GM12878 (cell line): Measurements from ENCODE around the gene CPS1. TPM values are rescaled to one million over a fixed set of nuclear protein-coding genes. Genes with fewer than 3 reads are reported as not detected.

Experiments
- ATAC-seq: fragments of 200-7000 bp; cut with Tn5 transposase; 3 replicates; pipeline ENCODE4 v1.9.1; 2020; ENCODE audit warnings: mild to moderate bottlenecking, moderate library complexity
- BruUV-seq: library from RNA; stranded (reverse); fragments of 400-500 nt; replicated peaks from 2 replicates; lab custom pipeline; 2021; lab: Mats Ljungman, UMichigan
- CTCF ChIA-PET: fragments of 300-600 bp; sonication (Branson Sonifier 250); formaldehyde crosslinking; extraction: SDS; loops from one replicate; lab custom pipeline; 2021; ENCODE audit warnings: inconsistent platforms; lab: Yijun Ruan, JAX
- POLR2A ChIA-PET: fragments of 350-600 bp; formaldehyde crosslinking; extraction: SDS; loops from one replicate; lab custom pipeline; 2021; ENCODE audit warnings: inconsistent platforms; lab: Charles Lee
- RAD21 ChIA-PET: fragments of 300-600 bp; sonication (Branson Sonifier 250); formaldehyde crosslinking; loops from one replicate; lab custom pipeline; 2023; ENCODE audit warnings: antibody characterized with exemption; ENCODE audit not compliant: unreplicated experiment; lab: Charles Lee
- SMC1A ChIA-PET: fragments of 300-600 bp; sonication (Branson Sonifier 250); formaldehyde crosslinking; loops from one replicate; lab custom pipeline; 2023; ENCODE audit not compliant: unreplicated experiment, uncharacterized antibody; lab: Charles Lee
- DNase-seq: peaks from one replicate; pipeline ENCODE4 v3.0.0-alpha.2; 2011; ENCODE audit warnings: low read depth, low spot score
- FAIRE-seq: peaks from 3 replicates; lab custom pipeline; 2011; peaks lifted over from hg19 to GRCh38; lab: Jason Lieb, UNC
- H2AFZ ChIP-seq: 2 replicates; pipeline ENCODE4 v1.6.0; 2011; ENCODE audit warnings: low read depth, low read length, control low read depth; ENCODE audit not compliant: control insufficient read depth
- H3K27ac ChIP-seq: 2 replicates; pipeline ENCODE4 v1.5.1; 2011; ENCODE audit warnings: control low read depth; ENCODE audit not compliant: control insufficient read depth, insufficient read depth
- H3K27me3 ChIP-seq, 2 experiments: replicated peaks in 1 of 2; 2 replicates each; pipeline versions ENCODE4 v1.6.0 to v1.6.1; 2011; ENCODE audit warnings: low read length in 1 of 2; ENCODE audit not compliant: control insufficient read depth in 2 of 2, insufficient read depth in 2 of 2
- H3K36me3 ChIP-seq, 2 experiments: 2 replicates each; pipeline ENCODE4 v1.5.1; 2011; ENCODE audit warnings: low read length in 1 of 2; ENCODE audit not compliant: control insufficient read depth in 2 of 2, insufficient read depth in 2 of 2
- H3K4me1 ChIP-seq: 2 replicates; pipeline ENCODE4 v1.6.1; 2011; ENCODE audit warnings: mild to moderate bottlenecking, low read length, moderate library complexity, mixed read lengths; ENCODE audit not compliant: control insufficient read depth, insufficient read depth
- H3K4me2 ChIP-seq: 2 replicates; pipeline ENCODE4 v1.6.0; 2011; ENCODE audit warnings: control low read depth; ENCODE audit not compliant: control insufficient read depth, insufficient read depth
- H3K4me3 ChIP-seq: fragments of 200-600 bp; sonication (generic); 2 replicates; pipeline ENCODE4 v1.5.1; 2016
- H3K79me2 ChIP-seq: 2 replicates; pipeline ENCODE4 v1.6.0; 2011; ENCODE audit warnings: low read length; ENCODE audit not compliant: control insufficient read depth, insufficient read depth
- H3K9ac ChIP-seq: 2 replicates; pipeline ENCODE4 v1.8.0; 2011; ENCODE audit warnings: low read length, control low read depth, mixed read lengths; ENCODE audit not compliant: control insufficient read depth, insufficient read depth
- H3K9me3 ChIP-seq: replicated peaks from 3 replicates; pipeline ENCODE4 v1.5.1; 2011; ENCODE audit warnings: mild to moderate bottlenecking, low read length; ENCODE audit not compliant: control insufficient read depth, insufficient read depth
- H4K20me1 ChIP-seq: 2 replicates; pipeline ENCODE4 v1.6.0; 2011; ENCODE audit not compliant: control insufficient read depth, insufficient read depth
- CREM ChIP-seq: IDR thresholded peaks from 2 replicates; pipeline ENCODE4 v1.6.1; 2014; ENCODE audit warnings: antibody characterized with exemption, low read depth
- JUNB ChIP-seq: IDR thresholded peaks from 2 replicates; pipeline ENCODE4 v1.6.1; 2016; ENCODE audit warnings: antibody characterized with exemption, mild to moderate bottlenecking
- MTA2 ChIP-seq: fragments of 450-650 bp; IDR thresholded peaks from 2 replicates; pipeline ENCODE4 v1.6.1; 2016; ENCODE audit warnings: low read depth, mild to moderate bottlenecking, moderate library complexity
- NBN ChIP-seq: fragments of 450-650 bp; IDR thresholded peaks from 2 replicates; pipeline ENCODE4 v1.6.1; 2016
- NFXL1 ChIP-seq: fragments of 450-650 bp; IDR thresholded peaks from 2 replicates; pipeline ENCODE4 v1.6.1; 2017; ENCODE audit warnings: antibody characterized with exemption, mild to moderate bottlenecking, borderline replicate concordance
- TBL1XR1 ChIP-seq: IDR thresholded peaks from 2 replicates; pipeline ENCODE4 v1.6.1; 2012; ENCODE audit warnings: low read depth, low read length, improper control_type of control experiment
- TCF12 ChIP-seq: IDR thresholded peaks from 2 replicates; pipeline ENCODE4 v1.6.1; 2011; ENCODE audit warnings: low read depth, mild to moderate bottlenecking, low read length
- WRNIP1 ChIP-seq: IDR thresholded peaks from 2 replicates; pipeline ENCODE4 v1.6.1; 2011; ENCODE audit warnings: low read depth, low read length, improper control_type of control experiment, borderline replicate concordance
- YBX1 ChIP-seq: fragments of 450-650 bp; IDR thresholded peaks from 2 replicates; pipeline ENCODE4 v1.6.1; 2016; ENCODE audit warnings: antibody characterized with exemption
- ZNF217 ChIP-seq: fragments of 450-650 bp; IDR thresholded peaks from 2 replicates; pipeline ENCODE4 v1.6.1; 2017; ENCODE audit warnings: antibody characterized with exemption, mild to moderate bottlenecking
- WGBS: methylation state at CpG from one replicate; pipeline ENCODE4 v1.1.6; 2016; ENCODE audit warnings: low lambda C conversion rate; ENCODE audit not compliant: insufficient replicate concordance, insufficient coverage; ENCODE audit errors: missing lambda C conversion rate; 5-methylcytosine and 5-hydroxymethylcytosine counted together
- in situ Hi-C: fragments of 300-500 bp; cut with MboI; formaldehyde crosslinking; loops from 9 replicates; pipeline ENCODE4 v1.14.3; 2018; ENCODE audit warnings: mixed read lengths
- intact Hi-C: fragments of 100-400 bp; cut with micrococcal nuclease; formaldehyde crosslinking; loops from one replicate; pipeline ENCODE4 v1.14.2; 2022; ENCODE audit not compliant: unreplicated experiment
- polyA plus RNA-seq, 11 experiments: library from polyadenylated mRNA; depleted of rRNA in 4 of 11; unstranded in 6 of 11; stranded (reverse) in 5 of 11; fragments of >200 nt; fragmentation: Nextera tagmentation in 4 of 11; fragmentation: Illumina TruSeq in 1 of 11; extraction: Ambion mirVana in 4 of 11; extraction: Trizol in 1 of 11; gene quantifications; 1 replicate in 1 of 11; 2 replicates in 10 of 11; pipeline versions ENCODE4 v1.2.1 to v1.2.3, GENCODE V29; 2011 to 2016; ENCODE audit warnings: inconsistent platforms in 2 of 11, missing spikeins in 2 of 11, low read depth in 1 of 11
- total RNA-seq, 4 experiments: library from RNA; depleted of rRNA in 3 of 4; stranded (reverse); fragments of >200 nt in 3 of 4; fragmentation: Illumina TruSeq in 1 of 4; extraction: Trizol in 1 of 4; gene quantifications; 2 replicates each; pipeline versions ENCODE4 v1.2.1 to v1.2.3, GENCODE V29; 2013 to 2021
- TF ChIP-seq, protein P1 (sequence below): fragments of 450-650 bp; conservative IDR thresholded peaks from 2 replicates; pipeline ENCODE4 v1.6.1; 2017; ENCODE audit warnings: mild to moderate bottlenecking, moderate library complexity
- TF ChIP-seq, protein P2 (sequence below): fragments of 450-650 bp; IDR thresholded peaks from 2 replicates; pipeline ENCODE4 v1.6.1; 2018; ENCODE audit warnings: borderline replicate concordance, mild to moderate bottlenecking; ENCODE audit not compliant: partially characterized antibody

CPS1 gene
- total and polyA plus RNA-seq, 10 of the 15 experiments (the other 5 are each of a cell fraction or from before 2014, with no cell fraction given) = 0.20 to 4.6 (median 0.55) TPM

DNA sequence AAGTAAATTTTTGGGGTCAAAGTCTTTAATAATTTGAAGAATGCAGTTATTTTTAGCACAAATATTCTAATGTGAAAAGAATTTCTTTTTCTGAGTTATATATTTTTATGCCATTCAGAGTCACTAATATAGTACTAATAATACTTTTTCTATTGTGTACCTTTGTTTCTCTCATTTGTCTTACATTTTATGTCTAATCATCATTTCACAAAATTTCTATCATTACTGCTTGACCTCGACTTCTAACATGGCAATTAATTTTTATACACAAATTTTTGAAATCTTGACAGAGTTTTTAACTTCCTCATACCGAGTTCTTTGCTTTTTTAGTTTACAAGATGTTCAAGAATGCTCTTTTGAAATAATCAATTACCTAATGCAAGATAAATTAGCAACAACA, 8.4 kb upstream of the CPS1 start:
- H3K27me3 ChIP-seq = no peaks in the 10 kb centered on the region
- ChIA-PET RAD21 (no interaction called here), SMC1A (no interaction called here), POLR2A (no interaction called here), CTCF (no interaction called here)
- no peaks in the 10 kb centered on the region for H4K20me1 ChIP-seq
- H3K4me1 ChIP-seq = no peaks in the 10 kb centered on the region
- no peaks in the 10 kb centered on the region for H3K36me3 ChIP-seq
- TF ChIP-seq TCF12 (no peak), YBX1 (no peak), WRNIP1 (no peak)
- FAIRE-seq (no peak), DNase-seq (no peak), ATAC-seq (no peak)
- no peak overlapping the region for H3K27ac ChIP-seq
- no peak overlapping the region for H3K9ac ChIP-seq
- in situ Hi-C loops = no loop called here
- H3K4me2 ChIP-seq = no peak overlapping the region
- no peaks in the 10 kb centered on the region for H3K9me3 ChIP-seq
- H2AFZ ChIP-seq = no peak overlapping the region
- no TSS peak for BruUV-seq
- H3K4me3 ChIP-seq = no peak overlapping the region
- H3K79me2 ChIP-seq = no peaks in the 10 kb centered on the region
- intact Hi-C loops = no loop called here
- WGBS = 0% methylated on average over 2 of the region's 2 CpGs

DNA sequence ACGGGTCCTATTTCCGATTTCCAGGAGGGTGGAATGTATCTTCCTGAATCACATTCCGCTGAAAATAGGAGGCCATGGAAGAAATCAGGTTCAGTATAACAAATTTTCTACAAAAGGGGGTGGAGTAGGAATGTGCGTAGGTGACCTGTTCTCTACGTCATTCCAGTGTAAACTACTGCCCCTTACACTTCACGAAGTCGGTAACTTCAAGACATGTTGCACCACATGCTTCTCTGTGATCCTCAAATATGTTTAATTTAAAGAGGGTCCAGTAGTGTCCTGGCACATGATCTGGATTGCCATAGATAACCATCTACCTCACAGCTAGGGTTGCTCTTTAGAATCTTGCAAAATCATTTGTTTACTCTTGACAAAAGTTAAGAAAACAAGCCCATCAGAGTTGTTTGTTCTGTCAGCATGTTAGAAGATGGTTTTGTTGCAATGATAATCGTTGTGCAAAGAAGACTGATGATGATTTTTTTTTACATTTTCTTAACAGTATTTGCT, 7.5 kb upstream of the CPS1 start:
- ChIA-PET SMC1A (interaction anchor here (1.2 to 1.7 kb wide), 2 partner anchors 8 to 12 kb away, joined by 4 to 6 read pairs; no protein-coding TSS in a partner anchor), POLR2A (no interaction called here), CTCF (no interaction called here), RAD21 (no interaction called here)
- Histone ChIP-seq H3K27me3 (no peaks in the 10 kb centered on the region), H2AFZ (no peak overlapping the region), H3K36me3 (no peaks in the 10 kb centered on the region), H3K4me3 (no peak overlapping the region), H3K79me2 (no peaks in the 10 kb centered on the region), H3K4me2 (no peak overlapping the region), H3K4me1 (no peaks in the 10 kb centered on the region), H3K27ac (no peak overlapping the region), H3K9ac (no peak overlapping the region), H3K9me3 (no peaks in the 10 kb centered on the region), H4K20me1 (no peaks in the 10 kb centered on the region)
- FAIRE-seq = no peak
- no peak for DNase-seq
- in situ Hi-C loops (no loop called here), intact Hi-C loops (no loop called here)
- 43% methylated on average over 8 of the region's 8 CpGs for WGBS
- no peak for ATAC-seq
- BruUV-seq = no TSS peak
- TF ChIP-seq ZNF217 = no peak
- TF ChIP-seq NFXL1 = no peak
- TF ChIP-seq, protein P1, sequence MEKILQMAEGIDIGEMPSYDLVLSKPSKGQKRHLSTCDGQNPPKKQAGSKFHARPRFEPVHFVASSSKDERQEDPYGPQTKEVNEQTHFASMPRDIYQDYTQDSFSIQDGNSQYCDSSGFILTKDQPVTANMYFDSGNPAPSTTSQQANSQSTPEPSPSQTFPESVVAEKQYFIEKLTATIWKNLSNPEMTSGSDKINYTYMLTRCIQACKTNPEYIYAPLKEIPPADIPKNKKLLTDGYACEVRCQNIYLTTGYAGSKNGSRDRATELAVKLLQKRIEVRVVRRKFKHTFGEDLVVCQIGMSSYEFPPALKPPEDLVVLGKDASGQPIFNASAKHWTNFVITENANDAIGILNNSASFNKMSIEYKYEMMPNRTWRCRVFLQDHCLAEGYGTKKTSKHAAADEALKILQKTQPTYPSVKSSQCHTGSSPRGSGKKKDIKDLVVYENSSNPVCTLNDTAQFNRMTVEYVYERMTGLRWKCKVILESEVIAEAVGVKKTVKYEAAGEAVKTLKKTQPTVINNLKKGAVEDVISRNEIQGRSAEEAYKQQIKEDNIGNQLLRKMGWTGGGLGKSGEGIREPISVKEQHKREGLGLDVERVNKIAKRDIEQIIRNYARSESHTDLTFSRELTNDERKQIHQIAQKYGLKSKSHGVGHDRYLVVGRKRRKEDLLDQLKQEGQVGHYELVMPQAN = no peak
- TF ChIP-seq MTA2 = no peak
- TF ChIP-seq NBN = no peak
- TF ChIP-seq, protein P2, sequence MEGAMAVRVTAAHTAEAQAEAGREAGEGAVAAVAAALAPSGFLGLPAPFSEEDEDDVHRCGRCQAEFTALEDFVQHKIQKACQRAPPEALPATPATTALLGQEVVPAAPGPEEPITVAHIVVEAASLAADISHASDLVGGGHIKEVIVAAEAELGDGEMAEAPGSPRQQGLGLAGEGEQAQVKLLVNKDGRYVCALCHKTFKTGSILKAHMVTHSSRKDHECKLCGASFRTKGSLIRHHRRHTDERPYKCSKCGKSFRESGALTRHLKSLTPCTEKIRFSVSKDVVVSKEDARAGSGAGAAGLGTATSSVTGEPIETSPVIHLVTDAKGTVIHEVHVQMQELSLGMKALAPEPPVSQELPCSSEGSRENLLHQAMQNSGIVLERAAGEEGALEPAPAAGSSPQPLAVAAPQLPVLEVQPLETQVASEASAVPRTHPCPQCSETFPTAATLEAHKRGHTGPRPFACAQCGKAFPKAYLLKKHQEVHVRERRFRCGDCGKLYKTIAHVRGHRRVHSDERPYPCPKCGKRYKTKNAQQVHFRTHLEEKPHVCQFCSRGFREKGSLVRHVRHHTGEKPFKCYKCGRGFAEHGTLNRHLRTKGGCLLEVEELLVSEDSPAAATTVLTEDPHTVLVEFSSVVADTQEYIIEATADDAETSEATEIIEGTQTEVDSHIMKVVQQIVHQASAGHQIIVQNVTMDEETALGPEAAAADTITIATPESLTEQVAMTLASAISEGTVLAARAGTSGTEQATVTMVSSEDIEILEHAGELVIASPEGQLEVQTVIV = no peak
- no peak for TF ChIP-seq TBL1XR1
- no peak for TF ChIP-seq CREM
- no peak for TF ChIP-seq JUNB
